ENCODE results near the gene IL10RB.
"Not testable (repeated sequence)": the region's sequence is repeated elsewhere in the genome, so short reads cannot be mapped to it uniquely, and the experiment has no call there.

The IL10RB gene

GRCh38 chr21:33266050-33266788 lies at the start of gene IL10RB:
Gene IL10RB, plus strand, starts transcription at chr21:33266367. Its CDS starts 99 bp downstream, at chr21:33266466.
- peak; percentile 69 for DNase-seq (ENCODE audit: low spot score)

- DNase-seq (ENCODE audit: low spot score), result no peak
Observed at GRCh38 chr21:33217138-33217520, 49.0 kb upstream of the IL10RB start.

GRCh38 chr21:33219300-33219699 lies 46.9 kb upstream of the IL10RB start:
- no peak for DNase-seq (ENCODE audit: low spot score)

- DNase-seq (ENCODE audit: low spot score), result no peak
Observed at GRCh38 chr21:33219954-33220353, 46.2 kb upstream of the IL10RB start.

- DNase-seq (ENCODE audit: low spot score), result not testable (repeated sequence)
Observed at GRCh38 chr21:33225376-33225775, 40.8 kb upstream of the IL10RB start.

GRCh38 chr21:33228455-33228854 lies 37.7 kb upstream of the IL10RB start:
- DNase-seq (ENCODE audit: low spot score), result no peak

GRCh38 chr21:33229099-33229783 lies 36.9 kb upstream of the IL10RB start:
- DNase-seq (ENCODE audit: low spot score), result no peak

- peak; percentile 54 for DNase-seq (ENCODE audit: low spot score)
Observed at GRCh38 chr21:33229784-33230544, 36.2 kb upstream of the IL10RB start, which contains the start of gene IFNAR2. Gene IFNAR2, plus strand, starts transcription at chr21:33229938. Its CDS starts 11,985 bp downstream, at chr21:33241923.

- peak; percentile 21 for DNase-seq (ENCODE audit: low spot score)
Observed at GRCh38 chr21:33230545-33231324, 35.4 kb upstream of the IL10RB start.

- no peak for DNase-seq (ENCODE audit: low spot score)
Observed at GRCh38 chr21:33231526-33231925, 34.6 kb upstream of the IL10RB start.

- DNase-seq (ENCODE audit: low spot score), result no peak
Observed at GRCh38 chr21:33232291-33233034, 33.7 kb upstream of the IL10RB start.

- DNase-seq (ENCODE audit: low spot score), result no peak
Observed at GRCh38 chr21:33234635-33235520, 31.3 kb upstream of the IL10RB start.

GRCh38 chr21:33236013-33236686 lies 30.0 kb upstream of the IL10RB start:
- no peak for DNase-seq (ENCODE audit: low spot score)

- no peak for DNase-seq (ENCODE audit: low spot score)
Observed at GRCh38 chr21:33236766-33237165, 29.4 kb upstream of the IL10RB start.

GRCh38 chr21:33237486-33237885 lies 28.7 kb upstream of the IL10RB start:
- DNase-seq (ENCODE audit: low spot score), result no peak

GRCh38 chr21:33238146-33238545 lies 28.0 kb upstream of the IL10RB start:
- no peak for DNase-seq (ENCODE audit: low spot score)

GRCh38 chr21:33238565-33239255 lies 27.5 kb upstream of the IL10RB start:
- no peak for DNase-seq (ENCODE audit: low spot score)

GRCh38 chr21:33239559-33240127 lies 26.5 kb upstream of the IL10RB start:
- not testable (repeated sequence) for DNase-seq (ENCODE audit: low spot score)

GRCh38 chr21:33240404-33240803 lies 25.8 kb upstream of the IL10RB start:
- DNase-seq (ENCODE audit: low spot score), result no peak
